ENCODE results near the gene DENND5A. TPM values are rescaled to one million over a fixed set of nuclear protein-coding genes. Genes with fewer than 3 reads are reported as not detected.

DENND5A gene
- 10 to 100 TPM; 29.1 to 33.1 (median 31.5) TPM for total RNA-seq

- peak; percentile 79 to 92 for ATAC-seq
- Histone ChIP-seq H3K36me3 (no peaks in the 10 kb centered on the region), H3K4me3 (peak within 1 kb of the TSS; percentile 83 to 97 (median 94)), H3K27ac (peak within 1 kb of the TSS; percentile 80 to 94 (median 89)), H3K9me3 (no peaks in the 10 kb centered on the region), H3K4me1 (peaks cover 4 to 13% of the 10 kb centered on the region in 2 donors), H3K27me3 (no peaks in the 10 kb centered on the region)
- in situ Hi-C loops (cut with MboI; ENCODE audit: low sequenced_read_pairs in 4 of 4) (no loop called here), intact Hi-C loops (cut with DNase I; ENCODE audit: low total_unique reads) (loop anchor here (2.0 kb wide), 2 partner anchors 49 to 119 kb away; partner anchors contain the start of genes IPO7 and TMEM41B)
- DNase-seq: peak; percentile 63 to 70
- TF ChIP-seq CTCF (IDR thresholded peaks at IDR 0.05 in 4 of 5, conservative IDR thresholded peaks at IDR 0.05 in 1 of 5) (no peak), POLR2A (IDR thresholded peaks at IDR 0.05) (peak; percentile 78 to 82)
Observed at GRCh38 chr11:9265211-9266131, at the start of gene DENND5A. DENND5A (minus strand) TSS chr11:9265350; CDS start chr11:9265069, 281 bp downstream.

- Histone ChIP-seq H3K4me1 (peaks cover 5 to 6% of the 10 kb centered on the region in 2 donors), H3K9me3 (no peaks in the 10 kb centered on the region), H3K36me3 (no peaks in the 10 kb centered on the region), H3K4me3 (peak within 1 kb of the TSS; percentile 91 to 98 (median 96)), H3K27me3 (peaks cover 0 to 9% (median 0%) of the 10 kb centered on the region in 3 donors), H3K27ac (peak within 1 kb of the TSS; percentile 84 to 90 (median 86))
- TF ChIP-seq CTCF (IDR thresholded peaks at IDR 0.05 in 4 of 5, conservative IDR thresholded peaks at IDR 0.05 in 1 of 5) (no peak), POLR2A (IDR thresholded peaks at IDR 0.05) (peak; percentile 71 to 84)
- DNase-seq: peak; percentile 95 to 97
- intact Hi-C loops (cut with DNase I; ENCODE audit: low total_unique reads): loop anchor here (1.0 to 2.0 kb wide), 4 partner anchors 50 to 146 kb away; partner anchors contain the start of genes DENND5A, IPO7 and ZNF143
- ATAC-seq: peak; percentile 95 to 96
- in situ Hi-C loops (cut with MboI; ENCODE audit: low sequenced_read_pairs in 4 of 4): loop anchor here in 1 of 4 donors (10.0 kb wide), 1 partner anchor 60 kb away; no protein-coding TSS in a partner anchor
Observed at GRCh38 chr11:9314291-9315077, 49.3 kb upstream of the DENND5A start, which contains the start of gene TMEM41B. TMEM41B (minus strand) TSS chr11:9314593; CDS start chr11:9314441, 152 bp downstream.

- Histone ChIP-seq H3K4me3 (peak overlapping the region; percentile 91 to 98 (median 96)), H3K9me3 (no peaks in the 10 kb centered on the region), H3K36me3 (no peaks in the 10 kb centered on the region), H3K27me3 (peaks cover 0 to 9% (median 0%) of the 10 kb centered on the region in 3 donors), H3K4me1 (peaks cover 5 to 6% of the 10 kb centered on the region in 2 donors), H3K27ac (peak overlapping the region; percentile 84 to 90 (median 86))
- intact Hi-C loops (cut with DNase I; ENCODE audit: low total_unique reads) (loop anchor here (1.0 to 2.0 kb wide), 4 partner anchors 49 to 147 kb away; partner anchors contain the start of genes DENND5A, IPO7 and ZNF143), in situ Hi-C loops (cut with MboI; ENCODE audit: low sequenced_read_pairs in 4 of 4) (loop anchor here in 1 of 4 donors (10.0 kb wide), 1 partner anchor 61 kb away; no protein-coding TSS in a partner anchor)
- DNase-seq (no peak), ATAC-seq (peak in 1 of 2 donors; percentile 10)
- TF ChIP-seq POLR2A (IDR thresholded peaks at IDR 0.05): no peak
- no peak for TF ChIP-seq CTCF (IDR thresholded peaks at IDR 0.05 in 4 of 5, conservative IDR thresholded peaks at IDR 0.05 in 1 of 5)
Observed at GRCh38 chr11:9313648-9314290, 48.6 kb upstream of the DENND5A start.
